KOPT-K1 (cell line): Measurements from ENCODE around the gene AP4M1.
A peak's percentile ranks its signal among the peaks of the same experiment; 100 is the strongest.

Experiments used
- H3K27ac ChIP-seq: fragments of 200-600 bp; sonication (generic); 2 replicates; pipeline ENCODE4 v1.5.1; 2016; ENCODE audit warnings: antibody characterized with exemption, mild to moderate bottlenecking, low read depth, low read length; ENCODE audit not compliant: poor library complexity, severe bottlenecking
- H3K36me3 ChIP-seq: fragments of 200-600 bp; sonication (generic); 2 replicates; pipeline ENCODE4 v1.5.1; 2017; ENCODE audit warnings: antibody characterized with exemption, mild to moderate bottlenecking, low read length, moderate library complexity; ENCODE audit not compliant: insufficient read depth
- H3K9me3 ChIP-seq: fragments of 200-600 bp; sonication (generic); 2 replicates; pipeline ENCODE4 v1.5.1; 2017; ENCODE audit warnings: antibody characterized with exemption, low read length, mild to moderate bottlenecking; ENCODE audit not compliant: insufficient read depth, poor library complexity, severe bottlenecking

The AP4M1 gene

DNA sequence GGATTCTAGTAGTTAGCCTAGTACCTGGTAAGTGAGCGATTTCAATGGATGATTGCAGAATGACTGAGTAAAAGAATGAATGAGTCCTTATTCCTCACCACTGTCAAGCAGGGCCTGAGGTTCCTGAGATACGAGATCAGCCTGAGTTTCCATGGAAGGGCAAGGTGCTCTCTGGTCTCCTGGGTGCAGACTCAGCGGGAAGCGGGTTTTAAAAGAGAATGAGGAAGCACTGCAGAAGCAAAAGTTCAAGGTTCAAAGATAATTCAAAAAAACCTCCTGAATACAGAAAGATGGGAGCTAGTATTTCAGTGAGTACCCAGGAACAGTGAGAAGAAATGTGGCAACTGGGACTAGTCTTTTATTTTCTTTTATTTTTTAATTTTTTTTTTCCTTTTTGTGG, 24.2 kb upstream of the AP4M1 start:
- peaks cover 35% of the 10 kb centered on the region for H3K9me3 ChIP-seq
- H3K27ac ChIP-seq: no peak overlapping the region
- peaks cover 77% of the 10 kb centered on the region for H3K36me3 ChIP-seq

DNA sequence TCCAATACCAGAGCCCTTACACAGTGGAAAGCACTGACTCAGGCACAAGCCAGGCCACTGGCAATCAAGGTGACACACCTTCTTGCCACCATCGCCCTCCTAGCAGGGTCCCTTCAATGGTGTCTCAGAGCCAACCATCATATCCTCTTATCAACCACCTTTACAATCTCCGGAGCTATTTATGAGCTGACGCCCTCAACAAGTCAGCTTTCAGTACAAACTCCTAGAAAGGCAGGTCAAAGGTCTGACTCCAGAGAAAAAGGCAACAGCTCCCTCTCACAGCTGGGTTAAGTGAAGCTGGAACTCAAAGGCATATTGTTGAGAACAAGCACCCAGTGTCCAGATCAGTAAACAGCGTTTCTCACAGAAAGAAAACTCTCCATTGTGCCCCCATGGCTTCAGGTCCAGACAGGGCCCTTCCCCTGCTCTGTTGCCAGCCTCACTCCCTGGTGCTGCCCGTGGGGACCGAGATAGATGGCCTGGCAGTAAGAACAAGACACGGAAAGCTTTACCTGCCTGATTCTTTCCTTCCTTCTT, 22.4 kb upstream of the AP4M1 start:
- H3K27ac ChIP-seq: no peak overlapping the region
- peaks cover 58% of the 10 kb centered on the region for H3K36me3 ChIP-seq
- H3K9me3 ChIP-seq: peaks cover 16% of the 10 kb centered on the region

DNA sequence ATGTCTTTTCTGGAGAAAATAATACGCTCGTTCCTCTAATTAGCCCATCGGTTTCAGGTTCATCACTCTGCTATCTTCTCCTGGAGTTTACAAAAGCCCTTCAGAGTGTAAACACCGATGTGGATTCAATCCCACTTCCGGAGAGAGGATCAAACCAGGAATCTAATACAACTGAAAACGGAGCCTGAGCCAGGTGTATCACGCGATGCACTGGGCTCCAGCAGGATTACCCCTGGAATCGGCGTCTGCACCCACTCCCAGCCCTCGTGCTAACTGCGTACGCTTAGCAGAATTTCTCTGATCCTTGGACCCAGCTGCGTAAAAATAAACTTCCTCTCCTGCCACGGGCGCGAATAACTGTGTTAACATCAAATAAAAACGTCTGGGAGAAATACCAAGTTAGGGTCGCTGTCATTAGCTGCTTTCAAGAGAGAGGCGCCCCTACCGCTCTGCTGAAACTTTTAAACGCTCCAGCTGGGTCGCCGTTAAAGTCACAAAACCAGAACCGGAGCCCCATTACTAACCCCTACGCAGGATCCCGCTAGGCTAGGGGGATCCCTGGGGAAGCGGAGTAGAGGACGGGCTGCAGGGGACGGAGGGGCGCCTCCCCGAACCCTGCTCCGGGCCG, 20.4 kb upstream of the AP4M1 start:
- H3K9me3 ChIP-seq: no peaks in the 10 kb centered on the region
- peaks cover 39% of the 10 kb centered on the region for H3K36me3 ChIP-seq
- H3K27ac ChIP-seq: peak overlapping the region; percentile 71

DNA sequence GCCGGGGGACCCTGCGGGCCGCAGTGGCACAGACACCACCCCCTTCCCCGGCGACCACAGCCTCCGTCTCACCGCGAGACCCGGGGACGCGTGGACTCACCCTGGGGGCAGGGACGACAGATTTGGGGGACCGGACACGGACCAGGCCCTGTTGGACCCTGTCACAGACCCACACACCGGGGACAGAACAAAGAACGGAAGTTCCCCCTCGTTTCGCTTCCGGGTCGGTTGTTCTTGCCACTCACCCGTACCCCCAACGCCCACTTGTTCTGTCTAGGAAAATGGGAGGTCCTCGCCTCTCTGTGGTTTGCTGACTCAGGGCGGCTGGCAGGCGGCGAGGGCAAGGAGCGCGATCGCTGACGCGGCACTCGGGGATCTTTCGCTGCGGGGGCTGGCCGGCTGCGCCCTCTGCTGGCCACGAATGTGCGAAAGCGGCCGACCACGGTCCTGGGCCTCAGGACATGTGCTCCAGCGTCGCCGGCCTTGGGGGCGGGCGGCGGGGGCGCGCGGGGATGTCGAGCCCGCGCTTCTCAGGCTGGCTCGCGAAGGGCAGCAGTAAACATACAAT, 19.8 kb upstream of the AP4M1 start, which contains the start of gene ZNF3:
Gene ZNF3, minus strand, starts transcription at position 189 of the 568 bp plus-strand sequence. CDS start 4,366 bp downstream, outside the sequence.
- Histone ChIP-seq H3K36me3 (peaks cover 33% of the 10 kb centered on the region), H3K27ac (peak within 1 kb of the TSS; percentile 71), H3K9me3 (no peaks in the 10 kb centered on the region)

DNA sequence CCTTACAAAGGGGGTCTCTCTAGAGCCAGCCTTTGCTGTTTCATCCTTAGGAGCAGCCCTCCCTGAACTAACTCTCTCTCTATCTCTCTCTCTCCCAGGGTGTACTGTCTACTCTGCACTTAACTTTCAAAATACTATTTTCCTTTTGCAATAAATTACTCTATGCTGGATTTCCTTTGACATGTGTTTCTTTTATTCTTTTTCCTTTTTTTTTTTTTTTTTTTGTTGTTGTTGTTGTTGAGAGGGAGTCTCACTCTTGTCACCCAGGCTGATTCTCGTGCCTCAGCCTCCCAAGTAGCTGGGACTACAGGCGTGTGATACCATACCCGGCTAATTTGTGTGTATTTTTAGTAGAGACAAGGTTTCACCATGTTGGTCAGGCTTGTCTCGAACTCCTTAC, 18.5 kb upstream of the AP4M1 start:
- H3K36me3 ChIP-seq: peaks cover 19% of the 10 kb centered on the region
- no peaks in the 10 kb centered on the region for H3K9me3 ChIP-seq
- H3K27ac ChIP-seq: no peak overlapping the region

DNA sequence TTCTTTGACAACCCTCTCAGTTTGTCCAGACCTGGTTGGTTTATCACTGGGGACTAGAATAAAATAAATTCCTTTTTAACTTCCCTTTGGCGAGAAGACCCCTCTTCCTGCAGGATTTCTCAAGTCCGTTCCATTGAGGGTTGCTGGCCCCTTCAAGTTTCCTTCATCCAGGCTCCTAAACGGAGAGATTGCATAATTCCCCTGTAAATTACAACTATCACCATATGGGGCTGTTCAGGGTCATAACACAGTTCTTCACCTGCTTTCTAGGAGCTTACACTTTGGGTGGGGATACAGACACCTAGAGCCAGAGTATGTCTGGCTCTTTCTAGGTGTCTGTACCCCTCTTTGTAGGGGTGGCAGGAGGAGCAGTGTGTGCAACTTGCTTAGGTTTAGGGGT, 15.9 kb upstream of the AP4M1 start:
- Histone ChIP-seq H3K9me3 (no peaks in the 10 kb centered on the region), H3K36me3 (peaks cover 3% of the 10 kb centered on the region), H3K27ac (no peak overlapping the region)

DNA sequence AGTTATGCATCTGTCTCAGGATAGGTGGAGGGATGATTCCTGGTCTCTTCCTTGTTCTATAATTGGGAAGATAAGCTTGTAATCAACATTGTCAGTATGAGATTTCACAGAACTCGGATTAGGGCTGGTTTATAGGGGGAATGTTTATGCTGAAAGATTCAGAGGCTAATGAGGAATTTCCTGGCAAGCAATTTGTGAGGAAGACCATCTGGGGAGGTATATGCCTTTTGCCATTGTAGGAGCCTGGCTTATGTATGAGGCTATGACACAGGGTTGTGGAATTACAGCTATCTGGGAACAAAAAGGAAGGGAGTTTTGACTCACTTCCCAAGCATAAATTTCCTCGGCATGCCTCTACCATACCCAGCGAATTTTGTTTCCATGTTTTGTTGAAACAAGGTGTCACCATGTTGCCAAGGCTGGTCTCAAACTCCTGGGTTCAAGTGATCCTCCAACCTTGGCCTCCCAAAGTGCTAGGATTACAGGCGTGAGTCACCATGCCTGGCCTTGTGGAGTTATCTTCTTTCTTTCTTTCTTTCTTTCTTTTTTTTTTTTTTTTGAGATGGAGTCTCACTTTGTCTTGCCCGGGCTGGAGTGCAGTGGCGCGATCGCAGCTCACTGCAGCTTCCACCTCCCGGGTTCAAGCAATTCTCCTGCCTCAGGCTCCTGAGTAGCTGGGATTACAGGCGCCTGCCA, 14.2 kb upstream of the AP4M1 start:
- Histone ChIP-seq H3K9me3 (no peaks in the 10 kb centered on the region), H3K27ac (no peak overlapping the region), H3K36me3 (peaks cover 19% of the 10 kb centered on the region)

DNA sequence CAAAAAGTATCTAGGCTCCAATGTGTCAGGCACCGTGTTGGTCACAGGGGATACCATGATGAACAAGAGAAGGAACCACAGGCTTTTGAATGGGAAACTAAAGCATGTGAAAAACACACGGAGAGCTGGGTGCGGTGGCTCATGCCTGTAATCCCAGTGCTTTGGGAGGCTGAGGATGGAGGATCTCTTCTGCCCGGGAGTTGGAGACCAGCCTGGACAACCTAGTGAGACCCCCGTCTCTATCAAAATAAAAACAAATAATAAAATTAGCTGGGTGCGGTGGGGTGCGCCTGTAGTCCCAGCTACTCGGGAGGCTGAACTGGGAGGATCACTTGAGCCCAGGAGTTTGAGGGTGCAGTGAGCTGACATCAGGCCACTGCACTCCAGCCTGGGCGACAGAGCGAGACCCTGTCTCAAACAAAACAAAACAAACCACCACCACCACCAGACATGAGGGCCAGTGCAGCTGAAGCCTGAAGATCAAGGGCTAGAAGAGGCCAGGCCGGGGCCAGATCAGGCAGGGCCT, 13.3 kb upstream of the AP4M1 start:
- Histone ChIP-seq H3K36me3 (peaks cover 29% of the 10 kb centered on the region), H3K27ac (peak overlapping the region; percentile 80), H3K9me3 (no peaks in the 10 kb centered on the region)

DNA sequence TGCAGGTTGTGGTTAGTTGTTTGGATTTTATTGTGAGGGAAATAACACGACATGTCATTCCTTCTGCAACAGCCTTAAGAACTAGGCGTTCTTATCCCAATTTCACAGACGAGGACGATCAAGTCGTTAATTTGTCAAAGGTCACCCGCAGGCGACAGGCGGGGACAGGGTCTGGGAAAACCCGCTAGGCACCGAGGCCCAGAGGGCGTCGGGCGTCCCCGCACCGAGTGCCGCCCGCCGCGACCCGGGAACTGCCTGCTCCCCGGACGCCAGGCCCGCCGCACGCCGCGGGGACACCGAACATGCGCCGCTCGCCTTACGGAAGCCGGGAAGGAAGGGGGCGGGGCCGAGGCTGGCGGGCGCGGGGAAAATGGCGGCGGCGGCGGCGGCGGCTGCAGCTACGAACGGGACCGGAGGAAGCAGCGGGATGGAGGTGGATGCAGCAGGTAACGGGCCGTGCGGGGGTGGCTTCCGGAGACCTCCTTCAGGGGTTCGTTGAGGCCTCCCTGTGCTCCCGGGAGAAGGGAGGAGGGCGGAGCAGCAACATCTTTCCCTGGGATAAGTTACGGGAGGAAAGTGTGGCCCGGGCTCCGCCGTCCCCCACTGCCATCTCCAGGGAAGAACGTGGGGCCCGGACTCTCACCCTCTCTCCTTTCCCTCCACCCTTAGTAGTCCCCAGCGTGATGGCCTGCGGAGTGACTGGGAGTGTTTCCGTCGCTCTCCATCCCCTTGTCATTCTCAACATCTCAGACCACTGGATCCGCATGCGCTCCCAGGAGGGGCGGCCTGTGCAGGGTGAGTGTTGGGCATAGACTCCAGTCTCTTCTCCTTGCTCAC, 12.6 kb upstream of the AP4M1 start, which contains the start of gene COPS6:
Gene COPS6, plus strand, starts transcription at position 349 of the 837 bp plus-strand sequence. Its CDS starts 22 bp downstream, at position 371.
- H3K27ac ChIP-seq: peak within 1 kb of the TSS; percentile 80
- H3K36me3 ChIP-seq: peaks cover 36% of the 10 kb centered on the region
- H3K9me3 ChIP-seq: no peaks in the 10 kb centered on the region

DNA sequence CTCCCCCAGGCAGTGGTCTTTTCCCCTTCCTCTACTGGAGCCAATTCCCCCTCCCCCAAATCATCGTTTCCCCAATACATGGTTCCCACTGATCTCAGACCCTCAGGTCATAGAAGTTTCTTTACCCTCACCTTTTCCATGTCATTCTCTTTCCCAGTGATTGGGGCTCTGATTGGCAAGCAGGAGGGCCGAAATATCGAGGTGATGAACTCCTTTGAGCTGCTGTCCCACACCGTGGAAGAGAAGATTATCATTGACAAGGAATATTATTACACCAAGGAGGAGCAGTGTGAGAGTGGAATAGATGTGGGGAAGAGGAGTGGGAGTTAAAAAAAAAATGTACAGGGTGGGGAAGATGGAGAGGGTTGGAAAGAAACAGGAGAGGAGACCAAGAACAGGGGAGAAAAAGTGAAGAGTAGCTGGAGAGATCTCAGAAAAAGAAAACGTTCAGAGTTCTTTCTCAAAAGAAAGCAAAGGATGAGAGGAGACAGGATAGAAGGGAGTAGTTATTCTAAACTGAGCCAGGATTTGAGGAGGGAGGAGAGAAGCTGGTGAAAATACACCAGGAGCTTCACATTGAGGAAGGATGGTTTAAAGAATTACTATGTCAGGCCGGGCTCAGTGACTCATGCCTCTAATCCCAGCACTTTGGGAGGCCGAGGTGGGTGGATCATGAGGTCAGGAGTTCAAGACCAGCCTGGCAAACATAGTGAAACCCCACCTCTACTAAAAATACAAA, 11.8 kb upstream of the AP4M1 start:
- peaks cover 44% of the 10 kb centered on the region for H3K36me3 ChIP-seq
- H3K27ac ChIP-seq: peak overlapping the region; percentile 80
- H3K9me3 ChIP-seq: no peaks in the 10 kb centered on the region

DNA sequence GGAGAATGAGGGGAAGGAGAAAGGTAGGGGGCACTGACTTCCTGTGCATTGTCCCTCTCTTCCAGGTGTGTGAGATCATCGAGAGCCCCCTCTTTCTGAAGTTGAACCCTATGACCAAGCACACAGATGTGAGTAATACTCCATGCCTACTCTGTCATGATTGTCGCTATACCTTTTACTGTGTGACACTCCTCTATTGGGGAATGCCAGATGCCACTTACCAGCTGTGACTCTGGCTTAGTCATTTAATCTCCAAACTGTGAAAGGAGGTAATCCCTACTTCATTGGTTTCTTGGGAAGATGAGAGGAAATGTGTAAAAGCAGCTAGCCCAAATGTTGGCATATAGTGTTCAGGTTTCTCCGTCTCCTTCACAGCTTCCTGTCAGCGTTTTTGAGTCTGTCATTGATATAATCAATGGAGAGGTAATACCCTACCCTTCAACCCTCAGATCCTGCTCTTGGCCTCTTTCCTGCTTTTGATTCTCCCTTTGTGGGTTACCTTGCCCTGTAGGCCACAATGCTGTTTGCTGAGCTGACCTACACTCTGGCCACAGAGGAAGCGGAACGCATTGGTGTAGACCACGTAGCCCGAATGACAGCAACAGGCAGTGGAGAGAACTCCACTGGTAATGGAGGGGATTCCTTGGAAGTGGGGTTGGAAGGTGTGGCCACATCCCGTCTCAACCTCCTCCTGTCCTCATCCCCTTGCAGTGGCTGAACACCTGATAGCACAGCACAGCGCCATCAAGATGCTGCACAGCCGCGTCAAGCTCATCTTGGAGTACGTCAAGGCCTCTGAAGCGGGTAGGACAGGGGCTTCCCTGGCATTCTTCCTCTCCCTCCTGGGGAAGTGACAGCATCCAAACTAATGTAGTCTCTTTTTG, 10.7 kb upstream of the AP4M1 start:
- Histone ChIP-seq H3K27ac (no peak overlapping the region), H3K36me3 (peaks cover 55% of the 10 kb centered on the region), H3K9me3 (no peaks in the 10 kb centered on the region)

DNA sequence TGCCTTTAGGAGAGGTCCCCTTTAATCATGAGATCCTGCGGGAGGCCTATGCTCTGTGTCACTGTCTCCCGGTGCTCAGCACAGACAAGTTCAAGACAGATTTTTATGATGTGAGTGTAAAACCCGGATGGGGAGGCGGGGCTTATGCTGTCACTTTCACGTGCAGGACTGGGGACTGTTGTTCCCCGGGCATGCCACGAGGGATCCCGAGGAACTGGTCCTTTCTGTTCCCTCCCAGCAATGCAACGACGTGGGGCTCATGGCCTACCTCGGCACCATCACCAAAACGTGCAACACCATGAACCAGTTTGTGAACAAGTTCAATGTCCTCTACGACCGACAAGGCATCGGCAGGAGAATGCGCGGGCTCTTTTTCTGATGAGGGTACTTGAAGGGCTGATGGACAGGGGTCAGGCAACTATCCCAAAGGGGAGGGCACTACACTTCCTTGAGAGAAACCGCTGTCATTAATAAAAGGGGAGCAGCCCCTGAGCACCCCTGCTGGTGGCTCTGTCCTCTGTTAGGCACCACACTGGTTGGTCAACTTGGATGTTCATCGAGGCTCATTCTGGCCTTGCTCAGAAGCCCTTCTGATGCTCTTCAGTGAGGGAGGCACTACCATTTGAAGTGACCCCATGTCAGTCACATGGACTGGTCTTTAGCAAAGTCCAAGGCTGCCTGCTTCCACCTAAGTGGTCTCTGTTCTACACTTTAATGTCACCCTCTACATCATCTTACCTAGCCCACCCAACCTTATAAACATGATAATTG, 9.8 kb upstream of the AP4M1 start:
- Histone ChIP-seq H3K9me3 (no peaks in the 10 kb centered on the region), H3K27ac (no peak overlapping the region), H3K36me3 (peaks cover 63% of the 10 kb centered on the region)

DNA sequence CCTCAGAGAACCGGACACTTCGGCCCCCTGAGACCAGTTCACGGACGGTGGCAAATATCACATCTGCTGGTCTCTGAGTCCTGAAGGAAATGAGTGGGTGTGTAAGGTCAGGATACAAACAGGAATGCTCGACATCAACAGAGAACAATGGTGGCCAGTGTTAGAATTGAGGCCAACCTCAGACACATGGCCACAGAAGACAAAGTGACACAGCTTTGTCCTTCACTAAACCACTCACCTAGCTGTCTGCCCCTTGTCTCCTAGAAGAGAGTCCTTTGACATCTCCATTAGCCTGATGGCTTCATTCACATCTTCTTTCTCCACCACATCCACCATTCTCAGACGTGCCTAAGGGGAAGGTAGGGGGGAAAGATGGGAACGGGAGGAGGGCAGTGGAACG, 8.4 kb upstream of the AP4M1 start:
- Histone ChIP-seq H3K36me3 (peaks cover 78% of the 10 kb centered on the region), H3K9me3 (no peaks in the 10 kb centered on the region), H3K27ac (no peak overlapping the region)
